H9 (cell line): ENCODE data around the gene F13A1. TPM values are rescaled to one million over a fixed set of nuclear protein-coding genes. Genes with fewer than 3 reads are reported as not detected.

Experiments used
- DNase-seq: peaks from one replicate; pipeline ENCODE4 v3.0.0-alpha.2; 2017
- H2AFZ ChIP-seq: one replicate; pipeline ENCODE4 v1.6.1; 2013; ENCODE audit warnings: mild to moderate bottlenecking, low read length, control low read depth, moderate library complexity
- H2AK5ac ChIP-seq: 2 replicates; pipeline ENCODE4 v1.6.1; 2013; ENCODE audit warnings: low read length, control low read depth, mixed read lengths; ENCODE audit not compliant: insufficient read length
- H2BK120ac ChIP-seq: one replicate; pipeline ENCODE4 v1.6.1; 2013; ENCODE audit warnings: low read depth, mild to moderate bottlenecking, low read length, control low read depth, inconsistent platforms; ENCODE audit not compliant: poor library complexity, severe bottlenecking
- H2BK12ac ChIP-seq: 2 replicates; pipeline ENCODE4 v1.6.1; 2013; ENCODE audit warnings: low read length, control low read depth, mixed read lengths, low read depth; ENCODE audit not compliant: insufficient read length
- H2BK15ac ChIP-seq: 2 replicates; pipeline ENCODE4 v1.6.1; 2013; ENCODE audit warnings: low read depth, low read length, control low read depth
- H2BK20ac ChIP-seq: one replicate; pipeline ENCODE4 v1.6.1; 2013; ENCODE audit warnings: low read depth, mild to moderate bottlenecking, low read length, control low read depth, inconsistent platforms; ENCODE audit not compliant: poor library complexity, severe bottlenecking
- H2BK5ac ChIP-seq: 2 replicates; pipeline ENCODE4 v1.6.1; 2013; ENCODE audit warnings: low read length, control low read depth, mixed read lengths; ENCODE audit not compliant: insufficient read length
- H3K14ac ChIP-seq: 2 replicates; pipeline ENCODE4 v1.6.1; 2013; ENCODE audit warnings: low read length, control low read depth; ENCODE audit not compliant: insufficient read depth
- H3K18ac ChIP-seq: 2 replicates; pipeline ENCODE4 v1.6.1; 2013; ENCODE audit warnings: low read depth, mild to moderate bottlenecking, mixed read lengths, low read length, control low read depth; ENCODE audit not compliant: insufficient read length
- H3K23ac ChIP-seq: 2 replicates; pipeline ENCODE4 v1.6.1; 2013; ENCODE audit warnings: low read length, control low read depth, mixed read lengths, low read depth; ENCODE audit not compliant: insufficient read length
- H3K23me2 ChIP-seq: 2 replicates; pipeline ENCODE4 v1.6.1; 2013; ENCODE audit warnings: low read depth, mild to moderate bottlenecking, mixed read lengths, low read length, control low read depth; ENCODE audit not compliant: insufficient read length, poor library complexity, severe bottlenecking
- H3K27ac ChIP-seq: 2 replicates; pipeline ENCODE4 v1.5.1; 2013; ENCODE audit warnings: low read length, control low read depth, mixed read lengths, low read depth; ENCODE audit not compliant: insufficient read length
- H3K27me3 ChIP-seq: 2 replicates; pipeline ENCODE4 v1.6.1; 2013; ENCODE audit warnings: low read length, control low read depth, inconsistent platforms; ENCODE audit not compliant: insufficient read depth
- H3K4ac ChIP-seq: 2 replicates; pipeline ENCODE4 v1.6.1; 2013; ENCODE audit warnings: low read depth, mild to moderate bottlenecking, control low read depth, inconsistent platforms, low read length, moderate library complexity
- H3K4me1 ChIP-seq: 2 replicates; pipeline ENCODE4 v1.6.1; 2013; ENCODE audit warnings: low read length, control low read depth, inconsistent platforms; ENCODE audit not compliant: insufficient read depth
- H3K4me2 ChIP-seq: 2 replicates; pipeline ENCODE4 v1.6.1; 2013; ENCODE audit warnings: low read length, control low read depth, mixed read lengths; ENCODE audit not compliant: insufficient read length, insufficient read depth
- H3K56ac ChIP-seq: 2 replicates; pipeline ENCODE4 v1.6.1; 2013; ENCODE audit warnings: low read depth, mild to moderate bottlenecking, mixed read lengths, low read length, control low read depth; ENCODE audit not compliant: insufficient read length
- H3K79me1 ChIP-seq: 2 replicates; pipeline ENCODE4 v1.6.1; 2013; ENCODE audit warnings: low read depth, mild to moderate bottlenecking, moderate library complexity, low read length, control low read depth, inconsistent platforms; ENCODE audit not compliant: insufficient read depth, poor library complexity, severe bottlenecking
- H3K79me2 ChIP-seq: 2 replicates; pipeline ENCODE4 v1.6.1; 2013; ENCODE audit warnings: low read length, control low read depth, inconsistent platforms; ENCODE audit not compliant: insufficient read depth
- H3K9ac ChIP-seq: 2 replicates; pipeline ENCODE4 v1.6.1; 2013; ENCODE audit warnings: low read length, control low read depth, mixed read lengths; ENCODE audit not compliant: insufficient read length; ENCODE audit errors: extremely low read depth
- H3K9me3 ChIP-seq: one replicate; pipeline ENCODE4 v1.6.1; 2013; ENCODE audit warnings: low read depth, low read length, inconsistent platforms; ENCODE audit not compliant: control insufficient read depth
- H3T11ph ChIP-seq: one replicate; pipeline ENCODE4 v1.6.1; 2013; ENCODE audit warnings: mild to moderate bottlenecking, low read length, control low read depth, inconsistent platforms
- H4K20me1 ChIP-seq: one replicate; pipeline ENCODE4 v1.6.1; 2013; ENCODE audit not compliant: control insufficient read depth, insufficient read length, insufficient read depth
- H4K5ac ChIP-seq: 2 replicates; pipeline ENCODE4 v1.6.1; 2013; ENCODE audit warnings: low read depth, mild to moderate bottlenecking, mixed read lengths, low read length, control low read depth; ENCODE audit not compliant: insufficient read length
- H4K8ac ChIP-seq: replicated peaks from 2 replicates; pipeline ENCODE4 v1.6.1; 2013; ENCODE audit warnings: low read length, control low read depth, mixed read lengths, low read depth; ENCODE audit not compliant: insufficient read length
- H4K91ac ChIP-seq: 2 replicates; pipeline ENCODE4 v1.6.1; 2013; ENCODE audit warnings: low read depth, mild to moderate bottlenecking, moderate library complexity, mixed read lengths, low read length, control low read depth; ENCODE audit not compliant: insufficient read length
- H3K27ac Mint-ChIP-seq, 3 experiments: 2 replicates in 2 of 3; 3 replicates in 1 of 3; pipeline ENCODE4 v1.8.0; 2020 to 2021; ENCODE audit warnings: mixed read lengths in 3 of 3, mild to moderate bottlenecking in 1 of 3, moderate library complexity in 1 of 3
- H3K27me3 Mint-ChIP-seq: 2 replicates; pipeline ENCODE4 v1.8.0; 2021; ENCODE audit warnings: low read depth, mild to moderate bottlenecking, moderate library complexity, mixed read lengths
- H3K36me3 Mint-ChIP-seq, 3 experiments: 2 replicates in 2 of 3; 3 replicates in 1 of 3; pipeline ENCODE4 v1.8.0; 2020 to 2021; ENCODE audit warnings: low read depth in 3 of 3, mixed read lengths in 3 of 3; ENCODE audit not compliant: insufficient read depth in 1 of 3
- H3K4me1 Mint-ChIP-seq, 2 experiments: 2 replicates each; pipeline ENCODE4 v1.8.0; 2020; ENCODE audit warnings: mixed read lengths in 2 of 2
- H3K4me3 Mint-ChIP-seq, 2 experiments: 2 replicates in 1 of 2; 3 replicates in 1 of 2; pipeline ENCODE4 v1.8.0; 2020 to 2021; ENCODE audit warnings: mild to moderate bottlenecking in 2 of 2, mixed read lengths in 2 of 2, moderate library complexity in 1 of 2
- H3K9me3 Mint-ChIP-seq, 2 experiments: 2 replicates in 1 of 2; 3 replicates in 1 of 2; pipeline ENCODE4 v1.8.0; 2020; ENCODE audit warnings: mild to moderate bottlenecking in 2 of 2, mixed read lengths in 2 of 2, moderate library complexity in 1 of 2
- WGBS: extraction: QIAGEN DNeasy Blood & Tissue Kit; methylation state at CpG from one replicate; pipeline ENCODE4 v1.1.7; 2013; ENCODE audit warnings: missing lambda C conversion rate, low lambda C conversion rate, mixed read lengths; ENCODE audit not compliant: insufficient read length; ENCODE audit errors: extremely low coverage; 5-methylcytosine and 5-hydroxymethylcytosine counted together
- total RNA-seq: library from RNA; stranded (reverse); gene quantifications from 2 replicates; pipeline ENCODE4 v1.2.1, GENCODE V29; 2021
- TF ChIP-seq, protein P1 (sequence below): fragments of 200-600 bp; sonication (generic); conservative IDR thresholded peaks from 3 replicates; pipeline ENCODE4 v1.8.0; 2021; ENCODE audit warnings: antibody characterized with exemption, mild to moderate bottlenecking

The F13A1 gene
- total RNA-seq, 1 experiment from 2014 or later, result 0.15 TPM

DNA sequence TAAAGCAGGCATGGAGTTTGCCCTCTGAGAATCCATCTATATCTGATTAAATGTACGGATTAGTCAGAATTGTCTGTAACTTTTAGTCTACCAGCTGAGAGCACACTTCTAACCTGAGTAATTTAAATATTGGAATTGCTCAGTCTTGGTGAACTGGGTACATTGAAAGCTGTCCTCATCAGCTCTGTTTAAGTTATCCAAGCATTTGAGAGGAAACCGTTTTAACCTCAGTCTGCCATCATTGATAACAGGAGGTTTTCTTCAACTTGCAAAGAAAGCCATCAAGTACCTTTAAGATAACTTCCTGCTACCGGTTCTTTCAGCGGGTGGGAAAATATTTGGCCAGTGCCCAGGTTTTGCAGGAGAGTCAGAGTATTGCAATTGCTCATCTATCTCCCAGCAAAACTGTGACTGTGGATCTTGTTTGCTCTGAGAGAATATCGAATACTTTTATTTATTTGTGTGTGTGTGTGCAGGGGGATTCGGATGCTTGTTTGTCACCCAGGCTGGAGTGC, 31.1 kb upstream of the F13A1 start:
- no peaks in the 10 kb centered on the region for H3K9me3 Mint-ChIP-seq
- Histone ChIP-seq H4K8ac (no peak overlapping the region), H3K9me3 (no peaks in the 10 kb centered on the region), H3K79me2 (no peaks in the 10 kb centered on the region), H3K27ac (no peak overlapping the region), H2BK5ac (no peak overlapping the region), H3K4ac (no peak overlapping the region), H3K23ac (no peak overlapping the region), H4K20me1 (no peaks in the 10 kb centered on the region), H2BK120ac (no peak overlapping the region), H2AFZ (no peak overlapping the region), H3K4me2 (no peak overlapping the region), H4K5ac (no peak overlapping the region), H3T11ph (no peak overlapping the region), H3K4me1 (no peaks in the 10 kb centered on the region), H2BK20ac (no peak overlapping the region), H2BK15ac (no peak overlapping the region), H3K14ac (no peak overlapping the region), H3K56ac (no peak overlapping the region), H4K91ac (no peak overlapping the region), H3K27me3 (no peaks in the 10 kb centered on the region), H3K18ac (no peak overlapping the region), H3K79me1 (no peaks in the 10 kb centered on the region), H2AK5ac (no peak overlapping the region), H3K9ac (no peak overlapping the region), H2BK12ac (no peak overlapping the region), H3K23me2 (no peaks in the 10 kb centered on the region)
- no CpG with 5 or more reads among the region's 6 CpGs for WGBS
- no peak overlapping the region for H3K4me3 Mint-ChIP-seq
- H3K36me3 Mint-ChIP-seq, result no peaks in the 10 kb centered on the region
- peaks cover 7% of the 10 kb centered on the region for H3K27me3 Mint-ChIP-seq
- H3K4me1 Mint-ChIP-seq, result no peaks in the 10 kb centered on the region
- TF ChIP-seq, protein P1, sequence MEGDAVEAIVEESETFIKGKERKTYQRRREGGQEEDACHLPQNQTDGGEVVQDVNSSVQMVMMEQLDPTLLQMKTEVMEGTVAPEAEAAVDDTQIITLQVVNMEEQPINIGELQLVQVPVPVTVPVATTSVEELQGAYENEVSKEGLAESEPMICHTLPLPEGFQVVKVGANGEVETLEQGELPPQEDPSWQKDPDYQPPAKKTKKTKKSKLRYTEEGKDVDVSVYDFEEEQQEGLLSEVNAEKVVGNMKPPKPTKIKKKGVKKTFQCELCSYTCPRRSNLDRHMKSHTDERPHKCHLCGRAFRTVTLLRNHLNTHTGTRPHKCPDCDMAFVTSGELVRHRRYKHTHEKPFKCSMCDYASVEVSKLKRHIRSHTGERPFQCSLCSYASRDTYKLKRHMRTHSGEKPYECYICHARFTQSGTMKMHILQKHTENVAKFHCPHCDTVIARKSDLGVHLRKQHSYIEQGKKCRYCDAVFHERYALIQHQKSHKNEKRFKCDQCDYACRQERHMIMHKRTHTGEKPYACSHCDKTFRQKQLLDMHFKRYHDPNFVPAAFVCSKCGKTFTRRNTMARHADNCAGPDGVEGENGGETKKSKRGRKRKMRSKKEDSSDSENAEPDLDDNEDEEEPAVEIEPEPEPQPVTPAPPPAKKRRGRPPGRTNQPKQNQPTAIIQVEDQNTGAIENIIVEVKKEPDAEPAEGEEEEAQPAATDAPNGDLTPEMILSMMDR, result no peak
- no peak for DNase-seq
- no peak overlapping the region for H3K27ac Mint-ChIP-seq
